Tibial nerve (tissue), 4 donors: ENCODE measurements around the gene P2RY4. TPM values are rescaled to one million over a fixed set of nuclear protein-coding genes. Genes with fewer than 3 reads are reported as not detected.

Experiments
- DNase-seq, 2 donors: peaks; one replicate each; pipeline ENCODE4 v3.0.0-alpha.2; 2019; ENCODE audit warnings: low spot score in 2 of 2
- H3K27ac ChIP-seq, 4 donors: fragments of 200-600 bp; sonication (generic) in 3 of 4; one replicate each; pipeline ENCODE4 v1.5.1; 2017 to 2019; ENCODE audit warnings: mild to moderate bottlenecking in 1 of 4
- H3K27me3 ChIP-seq, 2 donors: fragments of 200-600 bp; sonication (generic) in 1 of 2; one replicate each; pipeline versions ENCODE4 v1.5.1 to v1.6.0; 2017 to 2019
- H3K36me3 ChIP-seq, 3 donors: fragments of 200-600 bp; sonication (generic); one replicate each; pipeline ENCODE4 v1.5.1; 2018 to 2019
- H3K4me1 ChIP-seq, 4 donors: fragments of 200-600 bp; sonication (generic) in 3 of 4; one replicate each; pipeline ENCODE4 v1.5.1; 2017 to 2019
- H3K4me3 ChIP-seq, 4 donors: fragments of 200-600 bp; sonication (generic) in 3 of 4; one replicate each; pipeline ENCODE4 v1.5.1; 2017 to 2019; ENCODE audit warnings: mild to moderate bottlenecking in 1 of 4, moderate library complexity in 1 of 4
- H3K9me3 ChIP-seq, 4 donors: fragments of 200-600 bp; sonication (generic) in 3 of 4; one replicate each; pipeline ENCODE4 v1.5.1; 2017 to 2019
- EP300 ChIP-seq, 2 donors: sonication (generic); formaldehyde crosslinking; IDR thresholded peaks; one replicate each; pipeline ENCODE4 v1.6.1; 2017; ENCODE audit warnings: antibody characterized with exemption in 2 of 2, mild to moderate bottlenecking in 1 of 2
- POLR2A ChIP-seq, 2 donors: fragments of 450-650 bp; IDR thresholded peaks; one replicate each; pipeline ENCODE4 v1.6.1; 2017; ENCODE audit warnings: antibody characterized with exemption in 2 of 2, mild to moderate bottlenecking in 2 of 2, moderate library complexity in 2 of 2
- WGBS, 2 donors: methylation state at CpG; one replicate each; pipeline ENCODE4 v1.1.5; 2018; 5-methylcytosine and 5-hydroxymethylcytosine counted together
- total RNA-seq, 4 donors: library from RNA; depleted of rRNA; stranded (reverse); fragments of >200 nt; gene quantifications; one replicate each; pipeline ENCODE4 v1.1.0, GENCODE V29; 2016
- TF ChIP-seq, protein P1 (sequence below), 5 experiments: fragments of 200-600 bp in 3 of 5; fragments of 450-650 bp in 2 of 5; sonication (generic) in 3 of 5; IDR thresholded peaks; one replicate each; pipeline ENCODE4 v1.5.1; 2016 to 2019; ENCODE audit warnings: antibody characterized with exemption in 5 of 5, mild to moderate bottlenecking in 3 of 5, moderate library complexity in 2 of 5

The P2RY4 gene
- total RNA-seq, 4 donors from 2014 or later, result 0.60 to 3.9 (median 1.3) TPM

DNA sequence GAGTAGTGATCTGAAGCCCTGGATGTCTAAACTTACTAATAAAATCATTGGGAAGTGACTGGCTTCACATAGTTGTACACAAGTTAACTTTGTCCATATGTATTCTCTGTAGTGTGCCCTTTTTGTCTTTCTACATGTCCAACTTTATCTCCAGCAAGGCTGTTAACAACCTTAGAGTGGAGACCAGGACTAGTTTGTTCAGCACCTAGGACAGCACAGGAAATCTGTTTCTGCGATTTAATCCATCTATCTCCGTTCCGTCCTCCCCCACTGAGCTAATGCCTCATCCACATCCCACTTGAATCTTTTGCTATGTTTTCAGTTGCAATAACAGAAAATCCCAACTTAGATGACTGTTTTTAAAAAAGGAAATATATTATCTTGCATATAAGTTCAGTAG is 4.8 kb upstream of the P2RY4 start:
- H3K27me3 ChIP-seq, result no peaks in the 10 kb centered on the region
- H3K9me3 ChIP-seq, result no peaks in the 10 kb centered on the region
- 38 to 67% methylated on average over 3 of the region's 3 CpGs for WGBS, 2 donors
- no peak overlapping the region for H3K27ac ChIP-seq
- no peak overlapping the region for H3K4me3 ChIP-seq
- no peak for DNase-seq
- TF ChIP-seq EP300 (IDR thresholded peaks at IDR 0.05) (no peak), POLR2A (IDR thresholded peaks at IDR 0.05) (no peak)
- TF ChIP-seq, protein P1, sequence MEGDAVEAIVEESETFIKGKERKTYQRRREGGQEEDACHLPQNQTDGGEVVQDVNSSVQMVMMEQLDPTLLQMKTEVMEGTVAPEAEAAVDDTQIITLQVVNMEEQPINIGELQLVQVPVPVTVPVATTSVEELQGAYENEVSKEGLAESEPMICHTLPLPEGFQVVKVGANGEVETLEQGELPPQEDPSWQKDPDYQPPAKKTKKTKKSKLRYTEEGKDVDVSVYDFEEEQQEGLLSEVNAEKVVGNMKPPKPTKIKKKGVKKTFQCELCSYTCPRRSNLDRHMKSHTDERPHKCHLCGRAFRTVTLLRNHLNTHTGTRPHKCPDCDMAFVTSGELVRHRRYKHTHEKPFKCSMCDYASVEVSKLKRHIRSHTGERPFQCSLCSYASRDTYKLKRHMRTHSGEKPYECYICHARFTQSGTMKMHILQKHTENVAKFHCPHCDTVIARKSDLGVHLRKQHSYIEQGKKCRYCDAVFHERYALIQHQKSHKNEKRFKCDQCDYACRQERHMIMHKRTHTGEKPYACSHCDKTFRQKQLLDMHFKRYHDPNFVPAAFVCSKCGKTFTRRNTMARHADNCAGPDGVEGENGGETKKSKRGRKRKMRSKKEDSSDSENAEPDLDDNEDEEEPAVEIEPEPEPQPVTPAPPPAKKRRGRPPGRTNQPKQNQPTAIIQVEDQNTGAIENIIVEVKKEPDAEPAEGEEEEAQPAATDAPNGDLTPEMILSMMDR (IDR thresholded peaks at IDR 0.05), result no peak
- no peaks in the 10 kb centered on the region for H3K4me1 ChIP-seq
- H3K36me3 ChIP-seq, result no peaks in the 10 kb centered on the region

DNA sequence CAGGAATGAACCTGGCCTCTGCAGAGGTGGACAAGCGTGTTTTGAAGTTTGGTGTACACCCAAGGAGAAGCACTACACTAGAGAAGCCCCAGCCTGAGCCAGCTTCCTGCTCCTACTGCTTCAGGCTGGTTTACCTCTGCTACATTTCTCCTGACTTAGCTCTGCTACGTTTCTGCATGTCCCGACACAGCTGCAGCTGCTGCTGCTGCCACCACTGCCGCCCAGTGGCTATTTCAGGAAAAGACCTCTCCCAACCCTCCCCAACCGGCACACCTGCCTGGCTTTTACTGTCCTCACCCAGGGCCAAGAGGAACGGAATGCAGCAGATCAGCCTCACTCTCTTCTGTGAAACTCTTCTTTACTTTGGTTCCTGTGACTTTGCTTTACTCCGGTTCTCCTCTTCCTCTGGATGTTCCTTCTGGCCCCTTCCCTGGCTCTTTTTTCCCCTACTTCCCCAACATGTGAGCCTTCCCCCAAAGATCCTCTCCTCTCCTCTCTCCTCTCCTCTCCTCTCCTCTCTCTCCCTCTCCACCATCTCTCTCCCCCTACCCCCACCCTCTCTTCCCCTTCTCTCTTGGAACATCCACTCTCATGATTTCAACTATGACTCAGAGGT is 3.1 kb upstream of the P2RY4 start:
- Histone ChIP-seq H3K27me3 (no peaks in the 10 kb centered on the region), H3K36me3 (no peaks in the 10 kb centered on the region), H3K4me3 (no peak overlapping the region), H3K27ac (no peak overlapping the region), H3K9me3 (no peaks in the 10 kb centered on the region), H3K4me1 (no peaks in the 10 kb centered on the region)
- DNase-seq, result no peak
- WGBS, 2 donors, result 18 to 20% methylated on average over 7 of the region's 7 CpGs
- TF ChIP-seq POLR2A (IDR thresholded peaks at IDR 0.05) (no peak), EP300 (IDR thresholded peaks at IDR 0.05) (no peak)
- TF ChIP-seq, protein P1 (IDR thresholded peaks at IDR 0.05), result no peak

DNA sequence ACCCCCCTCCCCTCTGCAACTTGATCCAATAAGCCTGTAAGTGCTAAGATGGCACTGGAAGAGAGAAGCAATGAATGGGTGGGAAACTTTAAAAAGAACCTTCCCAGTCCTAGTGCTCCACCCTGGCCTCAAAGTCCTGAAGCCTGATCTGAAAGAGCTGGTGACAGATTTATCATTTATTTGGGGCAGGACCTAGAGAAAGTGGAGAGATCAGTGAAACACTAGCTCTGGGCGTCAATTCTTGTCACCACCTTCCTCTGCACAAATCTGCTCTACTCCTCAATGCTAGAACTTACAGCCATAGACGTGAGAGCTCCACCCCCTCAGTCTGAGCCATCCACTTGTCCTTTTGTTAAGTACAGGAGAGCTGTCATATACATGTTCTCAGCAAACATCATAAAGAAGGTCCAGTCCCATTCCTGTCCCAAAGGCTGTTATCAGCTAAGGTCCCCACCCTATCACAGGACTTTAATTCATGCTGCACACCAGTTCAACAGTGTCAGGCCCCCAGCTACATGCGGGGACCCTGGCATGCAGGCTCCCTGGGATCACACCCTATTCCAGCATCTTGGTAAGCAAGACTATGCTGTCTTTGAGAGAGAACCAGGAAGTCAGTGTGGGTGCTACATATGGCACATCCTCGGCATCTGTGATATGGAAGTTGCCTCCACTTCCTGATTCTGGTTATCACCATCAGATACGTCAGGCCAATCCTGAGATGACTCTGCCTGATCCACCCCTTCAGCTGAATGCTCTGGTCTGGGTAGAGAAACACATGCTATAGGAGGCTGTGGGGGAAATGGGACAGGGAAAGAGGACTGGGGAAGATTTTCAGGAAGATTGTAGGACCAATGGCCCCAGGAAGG is 2.3 kb downstream of the P2RY4 start:
- WGBS, 2 donors, result 65 to 75% methylated on average over 4 to 5 of the region's 5 CpGs
- TF ChIP-seq, protein P1 (IDR thresholded peaks at IDR 0.05), result no peak
- TF ChIP-seq POLR2A (IDR thresholded peaks at IDR 0.05) (no peak), EP300 (IDR thresholded peaks at IDR 0.05) (no peak)
- no peak overlapping the region for H3K27ac ChIP-seq
- no peak for DNase-seq
- no peaks in the 10 kb centered on the region for H3K27me3 ChIP-seq
- no peaks in the 10 kb centered on the region for H3K36me3 ChIP-seq
- H3K4me3 ChIP-seq, result no peak overlapping the region
- H3K9me3 ChIP-seq, result no peaks in the 10 kb centered on the region
- H3K4me1 ChIP-seq, result no peaks in the 10 kb centered on the region

DNA sequence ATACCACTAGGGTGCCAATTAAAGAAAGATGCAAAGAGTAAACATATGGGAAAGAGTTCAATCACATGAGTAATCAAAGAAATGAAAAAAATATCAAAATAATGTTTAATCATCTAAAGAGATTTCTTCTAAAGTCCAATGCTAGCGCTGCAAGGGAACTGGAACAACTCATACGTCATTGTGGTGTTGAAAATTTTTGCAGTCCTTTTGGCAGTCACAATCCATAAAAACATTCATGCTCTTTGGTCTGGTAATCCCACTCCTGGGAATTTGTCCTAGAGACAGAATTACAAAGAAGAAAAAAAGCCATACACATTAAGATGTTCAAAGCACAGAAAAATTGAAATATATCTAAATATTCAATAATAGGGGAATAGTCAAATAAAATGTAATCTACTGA is 4.6 kb downstream of the P2RY4 start:
- H3K36me3 ChIP-seq, result no peaks in the 10 kb centered on the region
- TF ChIP-seq EP300 (IDR thresholded peaks at IDR 0.05) (no peak), POLR2A (IDR thresholded peaks at IDR 0.05) (no peak)
- TF ChIP-seq, protein P1 (IDR thresholded peaks at IDR 0.05), result no peak
- no peak for DNase-seq
- H3K4me3 ChIP-seq, result no peak overlapping the region
- WGBS, 2 donors, result 74 to 81% methylated on average over 2 of the region's 2 CpGs
- H3K27ac ChIP-seq, result no peak overlapping the region
- no peaks in the 10 kb centered on the region for H3K4me1 ChIP-seq
- H3K9me3 ChIP-seq, result no peaks in the 10 kb centered on the region
- no peaks in the 10 kb centered on the region for H3K27me3 ChIP-seq

DNA sequence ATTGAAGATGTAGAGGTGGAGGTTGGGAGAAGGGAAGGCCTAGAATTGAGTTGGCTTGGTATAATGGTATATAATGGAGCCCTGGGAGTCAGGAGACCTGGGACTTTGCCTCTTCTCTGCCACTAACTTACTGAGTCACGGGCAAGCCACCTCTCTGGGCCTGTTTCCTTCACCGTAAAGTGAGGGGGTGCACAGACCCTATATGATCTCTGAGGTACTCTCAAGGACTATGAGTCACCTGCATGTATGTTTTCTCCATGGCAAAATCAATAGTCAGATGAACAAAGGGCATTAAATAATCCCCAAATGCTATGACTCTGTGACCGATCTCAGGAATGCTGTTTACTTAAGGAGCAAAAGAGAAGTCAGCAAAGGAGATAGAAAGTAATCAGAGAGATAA is 5.1 kb downstream of the P2RY4 start:
- H3K4me3 ChIP-seq, result no peak overlapping the region
- no peaks in the 10 kb centered on the region for H3K27me3 ChIP-seq
- no peaks in the 10 kb centered on the region for H3K9me3 ChIP-seq
- 85 to 95% methylated on average over 3 of the region's 3 CpGs for WGBS, 2 donors
- no peak for DNase-seq
- no peaks in the 10 kb centered on the region for H3K36me3 ChIP-seq
- no peak overlapping the region for H3K27ac ChIP-seq
- no peaks in the 10 kb centered on the region for H3K4me1 ChIP-seq
- TF ChIP-seq POLR2A (IDR thresholded peaks at IDR 0.05) (no peak), EP300 (IDR thresholded peaks at IDR 0.05) (no peak)
- TF ChIP-seq, protein P1 (IDR thresholded peaks at IDR 0.05), result no peak
